GM23338 (cell line): ENCODE results near the gene MYO9B. TPM values are rescaled to one million over a fixed set of nuclear protein-coding genes. Genes with fewer than 3 reads are reported as not detected.

ENCODE experiments used
- ATAC-seq: fragments of 200-7000 bp; cut with Tn5 transposase; 3 replicates; pipeline ENCODE4 v1.9.1; 2020
- DNase-seq: peaks from one replicate; pipeline ENCODE4 v3.0.0-alpha.2; 2015; ENCODE audit warnings: low spot score
- H2AFZ ChIP-seq: fragments of 200-600 bp; sonication (generic); 2 replicates; pipeline ENCODE4 v1.8.0; 2016; ENCODE audit warnings: antibody characterized with exemption, mild to moderate bottlenecking, moderate library complexity
- H3F3A ChIP-seq: fragments of 200-600 bp; sonication (generic); replicated peaks from 2 replicates; pipeline ENCODE4 v1.8.0; 2017; ENCODE audit warnings: antibody characterized with exemption, mixed run types, low read depth
- H3K27ac ChIP-seq: fragments of 200-600 bp; sonication (generic); 2 replicates; pipeline ENCODE4 v1.6.1; 2016; ENCODE audit warnings: low read depth
- H3K27me3 ChIP-seq: fragments of 200-600 bp; sonication (generic); 2 replicates; pipeline ENCODE4 v1.8.0; 2016; ENCODE audit warnings: mild to moderate bottlenecking, mixed run types, moderate library complexity; ENCODE audit not compliant: insufficient read depth
- H3K36me3 ChIP-seq: fragments of 200-600 bp; sonication (generic); 2 replicates; pipeline ENCODE4 v1.8.0; 2016; ENCODE audit warnings: mild to moderate bottlenecking; ENCODE audit not compliant: insufficient read depth
- H3K4me1 ChIP-seq: fragments of 200-600 bp; sonication (generic); 2 replicates; pipeline ENCODE4 v1.8.0; 2016; ENCODE audit warnings: mild to moderate bottlenecking, moderate library complexity; ENCODE audit not compliant: insufficient read depth
- H3K4me2 ChIP-seq: fragments of 200-600 bp; sonication (generic); 2 replicates; pipeline ENCODE4 v1.7.1; 2017; ENCODE audit warnings: mixed run types
- H3K4me3 ChIP-seq: fragments of 200-600 bp; sonication (generic); 2 replicates; pipeline ENCODE4 v1.6.1; 2016; ENCODE audit warnings: mixed run types
- H3K79me2 ChIP-seq: fragments of 200-600 bp; sonication (generic); replicated peaks from 2 replicates; pipeline ENCODE4 v1.8.0; 2017; ENCODE audit warnings: mild to moderate bottlenecking; ENCODE audit not compliant: insufficient read depth
- H3K9me2 ChIP-seq: fragments of 200-600 bp; sonication (generic); 2 replicates; pipeline ENCODE4 v1.8.0; 2017; ENCODE audit not compliant: insufficient read depth
- H4K20me1 ChIP-seq: fragments of 200-600 bp; sonication (generic); replicated peaks from 2 replicates; pipeline ENCODE4 v1.8.0; 2017; ENCODE audit warnings: mild to moderate bottlenecking; ENCODE audit not compliant: insufficient read depth
- H3K27ac Mint-ChIP-seq: 2 replicates; pipeline ENCODE4 v1.8.0; 2020; ENCODE audit warnings: inconsistent platforms, mild to moderate bottlenecking, moderate library complexity, mixed read lengths
- H3K27me3 Mint-ChIP-seq: 3 replicates; pipeline ENCODE4 v1.8.0; 2022; ENCODE audit warnings: low read depth, mild to moderate bottlenecking, moderate library complexity, mixed read lengths, inconsistent platforms; ENCODE audit not compliant: insufficient read depth, poor library complexity
- H3K36me3 Mint-ChIP-seq: 3 replicates; pipeline ENCODE4 v1.8.0; 2021; ENCODE audit warnings: low read depth, mild to moderate bottlenecking, inconsistent platforms, moderate library complexity, mixed read lengths
- H3K4me1 Mint-ChIP-seq: 3 replicates; pipeline ENCODE4 v1.8.0; 2020; ENCODE audit warnings: mild to moderate bottlenecking, inconsistent platforms, mixed read lengths
- H3K4me3 Mint-ChIP-seq: 3 replicates; pipeline ENCODE4 v1.8.0; 2021; ENCODE audit warnings: moderate library complexity, mild to moderate bottlenecking, inconsistent platforms, mixed read lengths
- H3K9me3 Mint-ChIP-seq: 3 replicates; pipeline ENCODE4 v1.8.0; 2020; ENCODE audit warnings: moderate library complexity, mild to moderate bottlenecking, inconsistent platforms, mixed read lengths
- CREB1 ChIP-seq: fragments of 250-450 bp; sonication (Bioruptor Pico); IDR thresholded peaks from 2 replicates; pipeline ENCODE4 v1.5.0; 2020; ENCODE audit warnings: low read depth, mild to moderate bottlenecking, moderate library complexity
- CTCF ChIP-seq, 2 experiments: fragments of 200-600 bp in 1 of 2; sonication (generic) in 1 of 2; conservative IDR thresholded peaks; 2 replicates each; pipeline versions ENCODE4 v1.5.1 to v1.6.1; 2016 to 2017; ENCODE audit warnings: antibody characterized with exemption in 2 of 2, low read depth in 2 of 2, mild to moderate bottlenecking in 2 of 2, moderate library complexity in 1 of 2
- EZH2 ChIP-seq: fragments of 200-600 bp; sonication (generic); IDR thresholded peaks from one replicate; pipeline ENCODE4 v1.8.0; 2017; ENCODE audit warnings: antibody characterized with exemption, mild to moderate bottlenecking, low read depth; ENCODE audit not compliant: unreplicated experiment
- EZH2phosphoT487 ChIP-seq: fragments of 200-600 bp; sonication (generic); IDR thresholded peaks from one replicate; pipeline ENCODE4 v1.8.1; 2018; ENCODE audit warnings: antibody characterized with exemption; ENCODE audit not compliant: unreplicated experiment
- JUNB ChIP-seq: IDR thresholded peaks from one replicate; pipeline ENCODE4 v1.6.1; 2016; ENCODE audit warnings: antibody characterized with exemption; ENCODE audit not compliant: unreplicated experiment
- NANOG ChIP-seq: IDR thresholded peaks from 2 replicates; pipeline ENCODE4 v1.6.1; 2016; ENCODE audit warnings: antibody characterized with exemption, borderline replicate concordance
- POLR2AphosphoS5 ChIP-seq: IDR thresholded peaks from 2 replicates; pipeline ENCODE4 v1.6.1; 2016; ENCODE audit warnings: antibody characterized with exemption, low read depth
- REST ChIP-seq: IDR thresholded peaks from one replicate; pipeline ENCODE4 v1.6.1; 2018; ENCODE audit warnings: antibody characterized with exemption; ENCODE audit not compliant: unreplicated experiment
- STAT1 ChIP-seq: IDR thresholded peaks from one replicate; pipeline ENCODE4 v1.6.1; 2016; ENCODE audit warnings: antibody characterized with exemption; ENCODE audit not compliant: unreplicated experiment
- ZNF114 ChIP-seq: fragments of 250-450 bp; sonication (Bioruptor Pico); IDR thresholded peaks from 2 replicates; pipeline ENCODE4 v1.5.0; 2020; ENCODE audit warnings: mild to moderate bottlenecking, moderate library complexity
- ZNF331 ChIP-seq: fragments of 250-450 bp; sonication (Bioruptor Pico); IDR thresholded peaks from 2 replicates; pipeline ENCODE4 v1.5.0; 2020; ENCODE audit warnings: low read depth, mild to moderate bottlenecking, moderate library complexity
- polyA plus RNA-seq: library from polyadenylated mRNA; unstranded; fragments of >200 nt; fragmentation: Nextera tagmentation; extraction: Ambion mirVana; gene quantifications from 2 replicates; pipeline ENCODE4 v1.2.1, GENCODE V29; 2016
- total RNA-seq: library from RNA; depleted of rRNA; stranded (reverse); fragments of >200 nt; shearing (Covaris generic); gene quantifications from 2 replicates; pipeline ENCODE4 v1.2.3, GENCODE V29; 2014
- TF ChIP-seq, protein P1 (sequence below): fragments of 250-450 bp; sonication (Bioruptor Pico); IDR thresholded peaks from 2 replicates; pipeline ENCODE4 v1.5.0; 2020; ENCODE audit warnings: mild to moderate bottlenecking, moderate library complexity
- TF ChIP-seq, protein P2 (sequence below): IDR thresholded peaks from 2 replicates; pipeline ENCODE4 v1.6.1; 2016; ENCODE audit warnings: antibody characterized with exemption

The MYO9B gene
- total and polyA plus RNA-seq, 2 experiments from 2014 or later: 28.7 to 61.3 TPM

GRCh38 chr19:17108453-17108784 lies 32.8 kb downstream of the MYO9B start:
- peaks cover 2% of the 10 kb centered on the region for H3K9me3 Mint-ChIP-seq
- ATAC-seq: no peak
- H3K79me2 ChIP-seq: peaks cover 27% of the 10 kb centered on the region
- H3K4me1 Mint-ChIP-seq: peaks cover 19% of the 10 kb centered on the region
- H3K27me3 ChIP-seq: no peaks in the 10 kb centered on the region
- H3K4me3 ChIP-seq: no peak overlapping the region
- no peak overlapping the region for H3K27ac Mint-ChIP-seq
- no peak overlapping the region for H3K4me2 ChIP-seq
- peaks cover 9% of the 10 kb centered on the region for H3K27me3 Mint-ChIP-seq
- 0 out of 2 replicates have a peak, but pooled peaks cover 3% of the 10 kb centered on the region for H3K36me3 ChIP-seq
- H4K20me1 ChIP-seq: no peaks in the 10 kb centered on the region; the same call in 1 of the 2 replicates
- peaks cover 5% of the 10 kb centered on the region for H3K4me1 ChIP-seq
- H3F3A ChIP-seq: no peaks in the 10 kb centered on the region
- TF ChIP-seq, protein P1, sequence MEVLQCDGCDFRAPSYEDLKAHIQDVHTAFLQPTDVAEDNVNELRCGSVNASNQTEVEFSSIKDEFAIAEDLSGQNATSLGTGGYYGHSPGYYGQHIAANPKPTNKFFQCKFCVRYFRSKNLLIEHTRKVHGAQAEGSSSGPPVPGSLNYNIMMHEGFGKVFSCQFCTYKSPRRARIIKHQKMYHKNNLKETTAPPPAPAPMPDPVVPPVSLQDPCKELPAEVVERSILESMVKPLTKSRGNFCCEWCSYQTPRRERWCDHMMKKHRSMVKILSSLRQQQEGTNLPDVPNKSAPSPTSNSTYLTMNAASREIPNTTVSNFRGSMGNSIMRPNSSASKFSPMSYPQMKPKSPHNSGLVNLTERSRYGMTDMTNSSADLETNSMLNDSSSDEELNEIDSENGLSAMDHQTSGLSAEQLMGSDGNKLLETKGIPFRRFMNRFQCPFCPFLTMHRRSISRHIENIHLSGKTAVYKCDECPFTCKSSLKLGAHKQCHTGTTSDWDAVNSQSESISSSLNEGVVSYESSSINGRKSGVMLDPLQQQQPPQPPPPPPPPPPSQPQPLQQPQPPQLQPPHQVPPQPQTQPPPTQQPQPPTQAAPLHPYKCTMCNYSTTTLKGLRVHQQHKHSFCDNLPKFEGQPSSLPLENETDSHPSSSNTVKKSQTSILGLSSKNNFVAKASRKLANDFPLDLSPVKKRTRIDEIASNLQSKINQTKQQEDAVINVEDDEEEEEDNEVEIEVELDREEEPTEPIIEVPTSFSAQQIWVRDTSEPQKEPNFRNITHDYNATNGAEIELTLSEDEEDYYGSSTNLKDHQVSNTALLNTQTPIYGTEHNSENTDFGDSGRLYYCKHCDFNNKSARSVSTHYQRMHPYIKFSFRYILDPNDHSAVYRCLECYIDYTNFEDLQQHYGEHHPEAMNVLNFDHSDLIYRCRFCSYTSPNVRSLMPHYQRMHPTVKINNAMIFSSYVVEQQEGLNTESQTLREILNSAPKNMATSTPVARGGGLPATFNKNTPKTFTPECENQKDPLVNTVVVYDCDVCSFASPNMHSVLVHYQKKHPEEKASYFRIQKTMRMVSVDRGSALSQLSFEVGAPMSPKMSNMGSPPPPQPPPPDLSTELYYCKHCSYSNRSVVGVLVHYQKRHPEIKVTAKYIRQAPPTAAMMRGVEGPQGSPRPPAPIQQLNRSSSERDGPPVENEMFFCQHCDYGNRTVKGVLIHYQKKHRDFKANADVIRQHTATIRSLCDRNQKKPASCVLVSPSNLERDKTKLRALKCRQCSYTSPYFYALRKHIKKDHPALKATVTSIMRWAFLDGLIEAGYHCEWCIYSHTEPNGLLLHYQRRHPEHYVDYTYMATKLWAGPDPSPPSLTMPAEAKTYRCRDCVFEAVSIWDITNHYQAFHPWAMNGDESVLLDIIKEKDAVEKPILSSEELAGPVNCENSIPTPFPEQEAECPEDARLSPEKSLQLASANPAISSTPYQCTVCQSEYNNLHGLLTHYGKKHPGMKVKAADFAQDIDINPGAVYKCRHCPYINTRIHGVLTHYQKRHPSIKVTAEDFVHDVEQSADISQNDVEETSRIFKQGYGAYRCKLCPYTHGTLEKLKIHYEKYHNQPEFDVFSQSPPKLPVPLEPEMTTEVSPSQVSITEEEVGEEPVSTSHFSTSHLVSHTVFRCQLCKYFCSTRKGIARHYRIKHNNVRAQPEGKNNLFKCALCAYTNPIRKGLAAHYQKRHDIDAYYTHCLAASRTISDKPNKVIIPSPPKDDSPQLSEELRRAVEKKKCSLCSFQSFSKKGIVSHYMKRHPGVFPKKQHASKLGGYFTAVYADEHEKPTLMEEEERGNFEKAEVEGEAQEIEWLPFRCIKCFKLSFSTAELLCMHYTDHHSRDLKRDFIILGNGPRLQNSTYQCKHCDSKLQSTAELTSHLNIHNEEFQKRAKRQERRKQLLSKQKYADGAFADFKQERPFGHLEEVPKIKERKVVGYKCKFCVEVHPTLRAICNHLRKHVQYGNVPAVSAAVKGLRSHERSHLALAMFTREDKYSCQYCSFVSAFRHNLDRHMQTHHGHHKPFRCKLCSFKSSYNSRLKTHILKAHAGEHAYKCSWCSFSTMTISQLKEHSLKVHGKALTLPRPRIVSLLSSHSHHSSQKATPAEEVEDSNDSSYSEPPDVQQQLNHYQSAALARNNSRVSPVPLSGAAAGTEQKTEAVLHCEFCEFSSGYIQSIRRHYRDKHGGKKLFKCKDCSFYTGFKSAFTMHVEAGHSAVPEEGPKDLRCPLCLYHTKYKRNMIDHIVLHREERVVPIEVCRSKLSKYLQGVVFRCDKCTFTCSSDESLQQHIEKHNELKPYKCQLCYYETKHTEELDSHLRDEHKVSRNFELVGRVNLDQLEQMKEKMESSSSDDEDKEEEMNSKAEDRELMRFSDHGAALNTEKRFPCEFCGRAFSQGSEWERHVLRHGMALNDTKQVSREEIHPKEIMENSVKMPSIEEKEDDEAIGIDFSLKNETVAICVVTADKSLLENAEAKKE (CRISPR knock-in tag): no peak
- no peak for TF ChIP-seq EZH2
- no peak for TF ChIP-seq POLR2AphosphoS5
- TF ChIP-seq NANOG: no peak
- no peak for TF ChIP-seq EZH2phosphoT487
- TF ChIP-seq CTCF (conservative IDR thresholded peaks at IDR 0.05; ENCODE audit: low read depth in 2 of 2): no peak
- TF ChIP-seq JUNB: no peak
- TF ChIP-seq ZNF331 (CRISPR knock-in tag): no peak
- TF ChIP-seq, protein P2, sequence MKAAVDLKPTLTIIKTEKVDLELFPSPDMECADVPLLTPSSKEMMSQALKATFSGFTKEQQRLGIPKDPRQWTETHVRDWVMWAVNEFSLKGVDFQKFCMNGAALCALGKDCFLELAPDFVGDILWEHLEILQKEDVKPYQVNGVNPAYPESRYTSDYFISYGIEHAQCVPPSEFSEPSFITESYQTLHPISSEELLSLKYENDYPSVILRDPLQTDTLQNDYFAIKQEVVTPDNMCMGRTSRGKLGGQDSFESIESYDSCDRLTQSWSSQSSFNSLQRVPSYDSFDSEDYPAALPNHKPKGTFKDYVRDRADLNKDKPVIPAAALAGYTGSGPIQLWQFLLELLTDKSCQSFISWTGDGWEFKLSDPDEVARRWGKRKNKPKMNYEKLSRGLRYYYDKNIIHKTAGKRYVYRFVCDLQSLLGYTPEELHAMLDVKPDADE: no peak
- no peak for TF ChIP-seq CREB1 (CRISPR knock-in tag)
- TF ChIP-seq REST: no peak
- no peak for TF ChIP-seq STAT1
- TF ChIP-seq ZNF114 (CRISPR knock-in tag): no peak
- H3K36me3 Mint-ChIP-seq: peaks cover 30% of the 10 kb centered on the region
- H3K4me3 Mint-ChIP-seq: no peak overlapping the region
- H3K27ac ChIP-seq: peak overlapping the region; percentile 39; the same call in 1 of the 2 replicates
- H3K9me2 ChIP-seq: no peaks in the 10 kb centered on the region
- H2AFZ ChIP-seq: no peak overlapping the region
- DNase-seq: no peak
